DLD1 (cell line): Measurements from ENCODE around the gene C4orf54.

ENCODE experiments used
- in situ Hi-C: cut with HindIII; loops from 2 replicates; pipeline ENCODE4 v1.10.0; 2017; ENCODE audit warnings: low sequenced_read_pairs

Gene C4orf54

GRCh38 chr4:99652596-99653436 lies 4.8 kb downstream of the C4orf54 start:
- in situ Hi-C loops, result no loop called here

DNA sequence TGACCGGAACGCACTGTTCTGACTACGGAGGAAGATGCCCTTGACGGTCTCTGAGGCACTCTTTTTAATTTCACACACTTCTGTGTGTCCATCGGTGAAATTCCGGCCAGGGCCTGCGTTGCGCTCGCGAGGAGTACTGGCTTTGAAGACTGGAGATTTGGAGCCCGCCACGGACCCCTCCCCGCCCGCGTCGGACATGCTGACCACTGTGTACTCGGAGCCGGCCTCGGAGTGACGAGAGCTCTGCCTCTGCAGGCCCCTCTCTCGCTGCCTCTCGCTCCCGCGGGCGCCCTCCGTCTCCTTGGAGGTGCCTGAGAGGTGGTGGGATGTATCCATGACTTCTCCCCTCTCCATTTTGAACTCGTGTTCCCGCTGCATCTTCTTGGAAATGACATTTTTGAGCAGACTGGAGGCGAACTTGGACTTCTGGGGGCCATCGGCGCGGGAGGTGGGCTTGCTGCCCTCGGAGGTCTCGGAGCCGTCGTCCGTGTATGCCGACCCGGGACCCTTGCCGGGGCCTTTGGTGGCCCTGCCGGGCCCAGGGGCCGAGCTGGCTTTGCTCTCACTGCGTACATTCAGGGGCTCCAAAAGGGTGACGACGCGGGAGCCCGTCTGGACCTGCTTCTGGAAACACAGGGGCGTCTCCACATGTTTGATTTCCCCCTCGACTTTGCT lies 5.7 kb downstream of the C4orf54 start:
- in situ Hi-C loops, result no loop called here

- in situ Hi-C loops, result no loop called here
These were observed 6.4 kb downstream of the C4orf54 start for GRCh38 chr4:99651016-99651769.

- in situ Hi-C loops, result no loop called here
These were observed 7.8 kb downstream of the C4orf54 start for GRCh38 chr4:99649778-99650177.

DNA sequence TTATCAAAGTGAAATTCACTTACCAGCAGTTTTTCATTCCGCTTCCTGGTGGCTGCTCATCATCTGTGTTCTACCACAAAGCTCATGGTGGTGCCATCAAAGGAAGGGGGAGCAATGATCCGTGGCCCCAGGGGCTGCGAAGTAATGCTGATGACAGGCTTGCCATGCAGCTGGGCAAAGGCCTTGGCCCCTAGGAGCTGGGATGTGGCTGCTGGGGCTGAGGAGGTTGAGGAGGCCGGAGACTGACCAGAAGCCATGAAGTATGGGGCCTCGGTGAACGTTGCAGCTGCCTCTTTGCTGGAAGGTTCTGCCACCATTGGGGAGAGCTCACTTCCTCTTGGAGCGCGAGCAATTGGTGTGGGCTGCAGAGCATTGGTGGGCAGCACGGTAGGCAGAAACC lies 8.4 kb downstream of the C4orf54 start:
- in situ Hi-C loops, result no loop called here

- in situ Hi-C loops, result no loop called here
These were observed 9.3 kb downstream of the C4orf54 start for GRCh38 chr4:99648321-99648720.

DNA sequence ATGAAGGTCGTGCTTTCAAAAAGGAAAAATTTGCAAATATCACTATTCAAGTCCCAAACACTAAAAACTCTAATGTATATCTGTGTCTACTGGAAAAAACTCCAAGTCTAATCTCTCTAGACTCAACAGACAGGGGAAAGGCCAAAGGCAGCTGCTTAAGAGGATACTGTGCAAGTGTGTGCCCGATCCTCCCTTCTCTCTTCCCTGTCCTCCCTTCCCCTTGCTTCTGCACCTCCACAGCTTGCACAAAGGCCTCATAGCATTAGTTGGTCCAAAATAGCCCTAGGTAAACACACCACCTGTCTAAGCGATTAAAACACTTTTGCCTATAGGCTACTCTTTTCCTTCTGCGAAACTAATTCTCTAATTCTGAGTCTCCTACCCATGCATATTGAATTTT lies 10.6 kb downstream of the C4orf54 start:
- in situ Hi-C loops, result no loop called here

GRCh38 chr4:99645638-99646037 lies 12.0 kb downstream of the C4orf54 start:
- in situ Hi-C loops, result no loop called here

DNA sequence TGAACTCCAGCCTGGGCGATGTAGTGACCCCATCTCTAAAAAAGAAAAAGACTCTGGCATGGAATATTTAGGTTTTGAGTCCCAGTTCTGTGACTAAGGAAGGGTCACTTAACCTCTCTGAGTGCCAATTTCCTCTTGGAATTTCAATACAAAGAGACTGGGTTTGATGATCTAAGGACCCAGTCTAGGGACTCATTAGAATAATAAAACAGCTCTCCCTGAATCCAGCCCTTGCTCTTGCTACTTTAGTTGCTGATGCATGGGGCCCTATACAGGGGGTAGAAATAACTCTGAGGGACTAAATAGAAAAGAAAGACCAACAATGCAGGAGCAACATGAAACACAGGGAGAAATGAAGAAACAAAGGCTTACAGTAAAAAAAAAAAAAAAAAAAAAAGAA lies 12.6 kb downstream of the C4orf54 start:
- in situ Hi-C loops, result no loop called here

GRCh38 chr4:99644453-99644852 lies 13.2 kb downstream of the C4orf54 start:
- in situ Hi-C loops, result no loop called here

- in situ Hi-C loops, result no loop called here
These were observed 14.7 kb downstream of the C4orf54 start for GRCh38 chr4:99642725-99643489.

GRCh38 chr4:99640676-99641075 lies 17.0 kb downstream of the C4orf54 start:
- in situ Hi-C loops, result no loop called here

- in situ Hi-C loops, result no loop called here
These were observed 20.5 kb downstream of the C4orf54 start for GRCh38 chr4:99637174-99637573.

- in situ Hi-C loops, result no loop called here
These were observed 21.2 kb downstream of the C4orf54 start for GRCh38 chr4:99636422-99636821.

DNA sequence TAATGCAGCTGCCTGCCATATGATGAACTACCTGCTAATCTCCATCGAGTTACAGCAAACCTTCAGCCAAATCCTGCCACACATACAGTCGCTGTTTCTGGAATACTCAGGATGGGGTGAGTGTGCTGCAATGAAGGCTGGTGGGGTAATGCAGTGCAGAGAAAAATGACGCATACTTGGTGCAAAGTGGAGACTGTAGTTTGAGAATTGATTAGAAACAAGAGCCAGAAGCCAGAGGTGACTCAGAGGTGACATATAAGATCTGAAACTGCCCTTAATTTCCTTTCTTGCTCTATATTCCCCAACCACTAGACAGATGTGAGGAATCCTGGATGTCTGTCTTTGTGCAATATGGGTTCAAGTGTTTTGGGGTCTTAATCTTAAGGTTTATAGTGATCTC lies 22.0 kb downstream of the C4orf54 start:
- in situ Hi-C loops, result no loop called here

- in situ Hi-C loops, result no loop called here
These were observed 22.8 kb downstream of the C4orf54 start for GRCh38 chr4:99634742-99635360.

- in situ Hi-C loops, result no loop called here
These were observed 23.9 kb downstream of the C4orf54 start for GRCh38 chr4:99633772-99634171.

DNA sequence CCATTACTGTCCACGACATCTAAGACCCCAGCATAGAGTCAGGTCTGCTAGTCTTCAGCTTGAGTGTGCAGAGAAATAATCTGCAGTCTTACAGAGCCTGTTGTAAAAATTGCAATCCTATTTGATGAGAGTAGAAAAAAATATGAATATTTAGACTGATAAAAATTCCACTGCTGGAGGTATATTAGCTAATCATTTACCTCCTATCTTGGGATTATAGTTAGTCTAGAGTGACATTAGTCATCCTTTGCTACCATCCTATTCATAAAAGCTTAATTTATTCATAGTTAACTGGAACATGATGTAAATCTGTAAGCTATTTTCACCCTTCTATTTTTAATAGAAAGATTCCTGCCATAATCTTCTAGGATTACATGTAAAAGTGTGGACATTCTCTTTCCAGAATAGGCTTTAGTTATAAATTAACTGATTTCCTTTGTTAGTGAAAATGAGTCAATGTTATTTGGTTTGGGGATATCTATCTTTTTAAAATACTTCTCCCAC lies 26.7 kb downstream of the C4orf54 start:
- in situ Hi-C loops, result no loop called here

GRCh38 chr4:99629962-99630554 lies 27.6 kb downstream of the C4orf54 start:
- in situ Hi-C loops, result no loop called here

DNA sequence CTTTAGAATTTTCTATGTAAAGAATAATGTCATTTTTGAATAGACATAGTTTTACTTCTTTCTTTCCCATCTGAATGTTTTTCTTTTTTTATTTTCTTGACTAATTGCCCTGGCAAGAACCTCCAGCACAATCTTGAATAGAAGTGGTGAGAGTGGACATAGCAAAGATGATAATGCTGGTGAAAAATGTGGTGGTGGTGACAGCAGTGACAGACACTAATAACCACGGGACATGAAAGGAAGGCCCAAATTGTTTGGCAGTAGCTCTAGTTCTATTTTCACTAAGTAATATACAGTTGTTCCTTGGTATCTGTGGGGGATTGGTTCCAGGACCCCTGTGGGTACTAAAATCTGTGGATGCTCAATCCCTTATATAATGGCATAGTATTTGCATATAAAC lies 29.6 kb downstream of the C4orf54 start:
- in situ Hi-C loops, result no loop called here
